ENCODE results near the gene ARIH2.

Gene ARIH2

GRCh38 chr3:49028673-49029562, 110.3 kb downstream of the ARIH2 start, which contains the start of gene IMPDH2:
Gene IMPDH2, minus strand, starts transcription at chr3:49029398. Its CDS starts 48 bp downstream, at chr3:49029350.
- Histone ChIP-seq H2AFZ (ENCODE audit: low read length, unreplicated experiment) (peak within 1 kb of the TSS; percentile 16), H3K79me2 (ENCODE audit: control insufficient read depth, insufficient read depth, low read length, unreplicated experiment) (peaks cover 29% of the 10 kb centered on the region), H3K36me3 (ENCODE audit: insufficient read depth, low read length) (peaks cover 39% of the 10 kb centered on the region), H3K4me3 (ENCODE audit: low read depth, low read length) (peak within 1 kb of the TSS; percentile 92), H3K27me3 (ENCODE audit: insufficient read depth, low read length) (no peaks in the 10 kb centered on the region), H3K4me1 (ENCODE audit: control insufficient read depth, insufficient read depth, low read length, unreplicated experiment) (peaks cover 53% of the 10 kb centered on the region), H3K27ac (ENCODE audit: low read depth, low read length) (peak within 1 kb of the TSS; percentile 49)

GRCh38 chr3:49029563-49029884, 110.9 kb downstream of the ARIH2 start:
- Histone ChIP-seq H3K36me3 (ENCODE audit: insufficient read depth, low read length) (peaks cover 35% of the 10 kb centered on the region), H3K27me3 (ENCODE audit: insufficient read depth, low read length) (no peaks in the 10 kb centered on the region), H3K27ac (ENCODE audit: low read depth, low read length) (peak overlapping the region; percentile 34), H3K4me1 (ENCODE audit: control insufficient read depth, insufficient read depth, low read length, unreplicated experiment) (peaks cover 50% of the 10 kb centered on the region), H3K79me2 (ENCODE audit: control insufficient read depth, insufficient read depth, low read length, unreplicated experiment) (peaks cover 27% of the 10 kb centered on the region), H3K4me3 (ENCODE audit: low read depth, low read length) (peak overlapping the region; percentile 92), H2AFZ (ENCODE audit: low read length, unreplicated experiment) (peak overlapping the region; percentile 16)

GRCh38 chr3:49030321-49030720, 111.7 kb downstream of the ARIH2 start:
- Histone ChIP-seq H3K79me2 (ENCODE audit: control insufficient read depth, insufficient read depth, low read length, unreplicated experiment) (peaks cover 27% of the 10 kb centered on the region), H3K27me3 (ENCODE audit: insufficient read depth, low read length) (no peaks in the 10 kb centered on the region), H3K27ac (ENCODE audit: low read depth, low read length) (0 out of 2 replicates have a peak overlapping the region, but pooled peaks have one; percentile 34), H3K4me1 (ENCODE audit: control insufficient read depth, insufficient read depth, low read length, unreplicated experiment) (peaks cover 47% of the 10 kb centered on the region), H2AFZ (ENCODE audit: low read length, unreplicated experiment) (no peak overlapping the region), H3K36me3 (ENCODE audit: insufficient read depth, low read length) (peaks cover 31% of the 10 kb centered on the region), H3K4me3 (ENCODE audit: low read depth, low read length) (no peak overlapping the region)

- Histone ChIP-seq H3K27ac (ENCODE audit: low read depth, low read length) (no peak overlapping the region), H3K4me3 (ENCODE audit: low read depth, low read length) (no peak overlapping the region), H3K4me1 (ENCODE audit: control insufficient read depth, insufficient read depth, low read length, unreplicated experiment) (peaks cover 22% of the 10 kb centered on the region), H2AFZ (ENCODE audit: low read length, unreplicated experiment) (no peak overlapping the region), H3K79me2 (ENCODE audit: control insufficient read depth, insufficient read depth, low read length, unreplicated experiment) (peaks cover 14% of the 10 kb centered on the region), H3K36me3 (ENCODE audit: insufficient read depth, low read length) (peaks cover 10% of the 10 kb centered on the region), H3K27me3 (ENCODE audit: insufficient read depth, low read length) (no peaks in the 10 kb centered on the region)
Measured at GRCh38 chr3:49032646-49033304, 114.1 kb downstream of the ARIH2 start.

- Histone ChIP-seq H2AFZ (ENCODE audit: low read length, unreplicated experiment) (no peak overlapping the region), H3K4me1 (ENCODE audit: control insufficient read depth, insufficient read depth, low read length, unreplicated experiment) (peaks cover 13% of the 10 kb centered on the region), H3K79me2 (ENCODE audit: control insufficient read depth, insufficient read depth, low read length, unreplicated experiment) (no peaks in the 10 kb centered on the region), H3K4me3 (ENCODE audit: low read depth, low read length) (no peak overlapping the region), H3K36me3 (ENCODE audit: insufficient read depth, low read length) (peaks cover 8% of the 10 kb centered on the region), H3K27ac (ENCODE audit: low read depth, low read length) (no peak overlapping the region), H3K27me3 (ENCODE audit: insufficient read depth, low read length) (no peaks in the 10 kb centered on the region)
Measured at GRCh38 chr3:49034650-49035049, 116.0 kb downstream of the ARIH2 start.

- Histone ChIP-seq H3K4me1 (ENCODE audit: control insufficient read depth, insufficient read depth, low read length, unreplicated experiment) (peaks cover 13% of the 10 kb centered on the region), H3K27ac (ENCODE audit: low read depth, low read length) (no peak overlapping the region), H3K27me3 (ENCODE audit: insufficient read depth, low read length) (no peaks in the 10 kb centered on the region), H2AFZ (ENCODE audit: low read length, unreplicated experiment) (no peak overlapping the region), H3K79me2 (ENCODE audit: control insufficient read depth, insufficient read depth, low read length, unreplicated experiment) (no peaks in the 10 kb centered on the region), H3K36me3 (ENCODE audit: insufficient read depth, low read length) (peaks cover 8% of the 10 kb centered on the region), H3K4me3 (ENCODE audit: low read depth, low read length) (no peak overlapping the region)
Measured at GRCh38 chr3:49035281-49035680, 116.6 kb downstream of the ARIH2 start.
